HT1080 (cell line): ENCODE results near the gene SLC38A5. TPM values are rescaled to one million over a fixed set of nuclear protein-coding genes. Genes with fewer than 3 reads are reported as not detected.
"Not testable (repeated sequence)": the region's sequence is repeated elsewhere in the genome, so short reads cannot be mapped to it uniquely, and the experiment has no call there.

Experiments
- DNase-seq: peaks from one replicate; pipeline ENCODE4 v3.0.0-alpha.2; 2015; ENCODE audit warnings: low read depth
- polyA plus RNA-seq, 2 experiments: library from polyadenylated mRNA; depleted of rRNA; stranded (reverse); fragments of >200 nt; gene quantifications; 2 replicates each; pipeline ENCODE4 v1.2.3, GENCODE V29; 2015
- total RNA-seq: library from RNA; depleted of rRNA; stranded (reverse); fragments of >200 nt; shearing (Covaris generic); gene quantifications from 2 replicates; pipeline ENCODE4 v1.2.3, GENCODE V29; 2014; rRNA removed

SLC38A5 gene
- total RNA-seq = not detected in 2 replicates
- 0.31 and 0.74 TPM in 2 replicates for polyA plus RNA-seq (2015; cell fraction: cytosol; rRNA removed)
- 0.50 TPM in 1 of 2 replicates, not detected in the other for polyA plus RNA-seq (2015; cell fraction: nucleus; rRNA removed)

DNA sequence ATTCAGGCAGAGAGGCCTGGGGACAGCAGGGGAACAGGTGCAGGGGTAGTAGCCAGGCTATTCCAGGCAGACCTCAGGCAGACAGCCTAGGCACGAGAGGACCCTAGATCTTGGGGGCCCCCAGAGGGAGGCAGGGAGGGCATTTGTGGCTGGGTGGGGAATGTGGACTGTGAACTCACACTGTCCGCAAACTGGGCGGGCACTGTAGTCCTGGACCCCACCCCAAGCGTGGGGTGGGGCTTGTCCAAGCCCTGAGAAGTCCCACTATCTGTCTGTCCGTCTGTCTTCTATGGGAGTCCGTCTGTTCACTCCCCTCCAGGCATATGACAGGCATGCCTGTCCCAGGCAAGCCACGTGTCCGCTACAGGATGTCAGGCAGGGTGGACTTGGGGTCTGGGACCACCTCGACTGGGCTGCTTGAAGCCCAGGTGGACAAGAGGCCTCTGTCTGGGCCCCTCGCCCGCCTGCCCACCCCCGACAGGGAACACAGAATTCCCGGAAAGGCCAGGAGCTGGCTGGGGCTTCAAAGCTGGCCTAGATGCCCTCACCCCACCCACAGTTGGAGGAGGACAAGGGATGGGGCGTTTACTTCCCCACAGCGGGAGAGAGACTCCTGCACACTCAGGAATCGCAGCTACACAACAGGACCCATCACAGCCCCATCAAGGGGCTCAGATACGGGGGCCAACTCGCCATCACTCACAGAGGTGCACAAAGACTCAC lies at the start of gene SLC38A5:
SLC38A5 (minus strand) TSS at position 151 of the 723 bp plus-strand sequence. CDS start 2,336 bp downstream, outside the sequence.
- no peak for DNase-seq

DNA sequence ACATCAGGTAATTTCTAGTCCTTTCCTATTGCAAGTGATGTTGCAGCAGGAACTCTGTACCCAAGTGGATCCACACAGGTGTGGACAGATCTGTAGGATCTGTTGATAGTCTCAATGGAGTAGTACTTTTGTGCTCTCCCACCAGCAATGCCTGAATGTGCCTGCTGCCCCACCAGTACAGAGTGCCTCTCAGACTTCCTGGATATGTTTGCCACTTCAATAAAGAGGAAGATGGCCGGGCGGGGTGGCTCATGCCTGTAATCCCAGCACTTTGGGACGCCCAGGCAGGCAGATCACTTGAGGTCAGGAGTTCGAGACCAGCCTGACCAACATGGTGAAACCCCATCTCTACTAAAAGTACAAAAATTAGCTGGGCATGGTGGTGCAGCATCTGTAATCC lies 49.4 kb upstream of the SLC38A5 start:
- DNase-seq = not testable (repeated sequence)

DNA sequence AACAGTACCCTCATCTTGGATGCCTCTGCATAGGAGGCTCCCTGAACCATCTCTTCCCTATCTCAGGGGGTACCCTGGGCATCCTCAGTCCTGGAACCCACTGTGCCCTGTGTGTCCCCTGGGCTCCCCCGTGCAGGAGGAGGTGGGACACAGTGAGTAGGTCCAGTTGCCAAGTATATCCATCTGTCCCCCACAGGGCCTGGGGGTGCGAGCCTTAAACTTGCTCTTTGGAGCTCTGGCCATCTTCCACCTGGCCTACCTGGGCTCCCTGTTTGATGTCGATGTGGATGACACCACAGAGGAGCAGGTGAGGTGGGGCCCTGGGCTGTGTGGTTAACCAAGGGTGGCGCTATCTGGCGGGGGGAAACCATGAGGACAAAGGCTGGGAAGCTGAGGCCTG lies 46.9 kb upstream of the SLC38A5 start:
- DNase-seq = no peak

DNA sequence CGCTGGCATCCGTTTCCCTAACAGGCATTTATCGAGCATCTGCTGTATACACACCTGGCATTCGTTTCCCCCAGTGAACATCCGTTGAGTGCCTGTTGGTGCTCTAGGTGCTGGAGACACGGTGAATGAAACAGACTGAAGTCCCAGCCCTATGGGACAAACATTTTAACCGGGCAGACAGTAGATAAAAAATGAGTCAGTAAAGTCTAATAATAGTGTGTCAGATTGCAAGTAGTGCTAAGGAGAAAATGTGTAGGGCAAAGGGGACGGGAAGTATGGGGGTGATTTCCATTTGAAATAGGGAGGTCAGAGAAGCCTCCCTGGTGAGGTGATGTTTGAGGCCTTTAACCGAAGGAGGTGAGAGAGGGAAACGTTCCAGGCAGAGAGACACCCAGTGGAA lies 46.2 kb upstream of the SLC38A5 start:
- no peak for DNase-seq

DNA sequence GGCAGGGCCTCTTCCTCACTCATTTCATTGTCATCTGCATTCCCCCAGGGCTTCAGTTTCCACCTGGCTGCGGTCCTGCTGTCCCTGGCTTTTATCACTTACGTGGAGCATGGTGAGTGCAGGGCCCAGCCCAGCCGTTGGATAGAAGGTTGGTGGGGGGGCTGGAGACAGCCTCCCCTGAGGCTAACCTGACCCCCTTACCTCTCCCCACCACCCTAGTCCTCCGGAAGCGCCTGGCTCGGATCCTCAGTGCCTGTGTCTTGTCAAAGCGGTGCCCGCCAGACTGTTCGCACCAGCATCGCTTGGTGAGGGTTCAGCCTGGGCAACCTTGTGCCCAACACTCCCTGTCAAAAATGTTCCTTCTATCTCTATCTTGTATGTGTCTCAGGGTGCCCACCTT lies 45.8 kb upstream of the SLC38A5 start:
- no peak for DNase-seq

DNA sequence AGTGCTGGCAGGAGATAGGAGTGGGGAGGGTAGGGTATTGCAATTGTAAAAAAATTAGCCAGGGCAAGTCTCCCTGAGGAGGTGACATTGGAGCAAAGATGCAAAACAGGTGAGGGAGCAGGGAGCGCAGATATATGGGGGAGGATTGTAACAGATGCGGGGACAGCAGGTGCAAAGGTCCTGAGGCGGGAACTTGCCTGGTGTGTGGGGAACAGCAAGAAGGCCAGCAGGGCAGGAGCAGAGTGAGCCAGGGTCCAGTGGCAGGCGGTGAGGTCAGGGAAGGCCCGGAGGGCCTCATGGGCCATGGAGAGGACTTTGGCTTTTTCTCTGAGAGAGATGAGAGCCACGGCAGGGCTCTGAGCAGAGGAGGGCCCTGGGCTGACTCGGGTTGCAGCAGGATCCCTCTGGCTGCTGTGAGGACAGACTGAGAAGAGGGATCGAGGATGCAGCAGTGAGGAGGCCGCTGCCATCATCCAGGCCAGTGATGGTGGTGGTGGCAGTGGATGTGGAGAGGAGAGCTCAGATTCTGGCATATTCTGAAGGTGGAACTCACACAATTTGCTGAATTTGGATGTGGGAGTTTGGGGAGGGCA lies 44.9 kb upstream of the SLC38A5 start:
- no peak for DNase-seq

DNA sequence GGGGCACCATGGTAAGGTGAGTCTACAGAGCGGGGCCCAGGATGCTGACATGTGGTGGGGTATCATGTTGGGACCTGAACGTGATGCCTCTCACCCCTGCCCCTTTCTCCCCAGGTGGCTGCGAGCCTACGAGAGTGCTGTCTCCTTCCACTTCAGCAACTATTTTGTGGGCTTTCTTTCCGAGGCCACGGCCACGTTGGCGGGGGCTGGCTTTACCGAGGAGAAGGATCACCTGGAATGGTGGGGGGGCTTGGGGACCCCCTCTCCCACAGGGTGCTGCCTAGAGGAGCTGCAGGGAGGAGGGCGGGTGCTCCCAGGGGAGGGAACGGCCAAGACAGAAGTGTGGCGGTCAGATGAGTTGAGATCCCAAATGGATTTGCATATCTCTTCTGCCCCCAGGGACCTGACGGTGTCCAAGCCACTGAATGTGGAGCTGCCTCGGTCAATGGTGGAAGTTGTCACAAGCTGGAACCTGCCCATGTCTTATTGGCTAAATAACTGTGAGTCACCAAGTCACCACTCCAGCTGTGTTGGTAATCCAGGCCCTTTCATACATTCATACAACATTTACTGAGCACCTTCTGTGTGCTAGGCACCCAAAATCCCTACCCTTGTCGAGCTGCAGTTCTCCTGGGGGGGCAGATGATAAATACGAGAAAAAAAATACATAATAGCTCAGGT lies 44.2 kb upstream of the SLC38A5 start:
- no peak for DNase-seq

DNA sequence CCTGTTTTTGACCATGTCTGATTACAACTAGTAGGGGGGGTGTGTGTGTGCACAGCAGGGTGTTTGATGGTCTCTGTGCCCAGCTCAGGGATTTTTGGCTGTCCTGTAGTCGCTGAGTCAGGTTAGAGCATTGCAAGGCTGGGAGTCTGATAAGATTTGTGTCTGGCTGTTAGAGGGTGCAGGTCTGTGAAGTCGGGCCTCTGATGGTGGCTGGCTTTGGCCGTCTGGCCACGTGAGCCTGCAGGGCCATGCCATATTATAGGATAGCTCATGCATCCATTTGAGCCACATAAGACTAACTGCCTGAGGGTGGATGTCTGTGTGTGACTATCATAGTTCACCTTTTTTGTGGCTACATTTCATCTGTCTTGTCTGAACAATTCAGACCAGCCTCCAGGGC lies 43.6 kb upstream of the SLC38A5 start:
- DNase-seq = no peak

DNA sequence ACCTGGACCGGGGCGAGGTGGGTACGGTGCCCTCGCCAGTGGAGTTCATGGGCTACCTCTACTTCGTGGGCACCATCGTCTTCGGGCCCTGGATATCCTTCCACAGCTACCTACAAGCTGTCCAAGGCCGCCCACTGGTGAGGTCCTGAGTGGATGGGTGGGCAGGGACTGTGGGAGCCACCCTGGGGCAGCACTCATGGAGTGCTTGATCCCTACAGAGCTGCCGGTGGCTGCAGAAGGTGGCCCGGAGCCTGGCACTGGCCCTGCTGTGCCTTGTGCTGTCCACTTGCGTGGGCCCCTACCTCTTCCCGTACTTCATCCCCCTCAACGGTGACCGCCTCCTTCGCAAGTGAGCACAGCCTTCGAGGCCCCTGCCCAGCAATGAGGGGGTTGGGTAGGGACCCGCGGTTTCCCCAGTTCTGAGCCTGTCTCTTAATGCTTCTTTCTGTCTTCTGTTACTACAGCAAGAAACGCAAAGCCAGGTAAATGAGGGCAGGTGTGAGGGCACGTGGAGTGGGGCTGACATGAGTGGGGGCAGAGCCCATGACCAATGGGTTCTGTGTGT lies 42.4 kb upstream of the SLC38A5 start:
- no peak for DNase-seq

DNA sequence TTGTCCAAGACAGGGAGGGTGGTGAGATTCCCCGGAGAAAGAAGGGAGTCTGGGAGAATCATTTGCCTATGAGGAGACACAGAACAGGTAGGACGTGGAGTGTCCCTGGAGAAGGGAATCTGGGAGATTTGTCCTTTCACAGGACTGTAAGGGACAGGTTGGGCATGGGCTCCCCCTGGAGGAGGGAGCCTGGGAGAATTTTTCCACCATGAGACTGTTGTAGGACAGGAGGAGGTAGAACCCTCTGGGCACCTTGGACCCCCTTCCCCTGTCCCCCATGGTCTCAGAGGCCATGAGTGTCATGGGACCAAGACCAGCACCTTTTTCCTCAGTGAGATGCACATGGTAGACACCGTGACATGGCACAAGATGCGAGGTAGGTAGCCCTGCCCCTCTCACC lies 41.5 kb upstream of the SLC38A5 start:
- peak; percentile 38 for DNase-seq

DNA sequence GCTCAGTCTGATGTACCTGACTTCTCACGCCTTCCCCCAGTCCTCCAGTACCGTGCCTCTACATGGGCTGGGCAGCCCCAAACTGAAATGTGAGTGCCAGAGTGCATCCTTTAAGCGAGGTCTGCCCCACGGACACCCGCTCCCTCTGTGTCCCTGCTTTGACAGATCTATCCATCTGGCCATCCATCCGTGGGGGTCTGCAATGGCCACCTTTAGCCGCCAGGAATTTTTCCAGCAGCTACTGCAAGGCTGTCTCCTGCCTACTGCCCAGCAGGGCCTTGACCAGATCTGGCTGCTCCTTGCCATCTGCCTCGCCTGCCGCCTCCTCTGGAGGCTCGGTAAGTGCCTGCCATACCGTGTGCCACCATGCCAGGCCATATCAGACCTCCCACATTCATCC lies 39.6 kb upstream of the SLC38A5 start:
- no peak for DNase-seq

DNA sequence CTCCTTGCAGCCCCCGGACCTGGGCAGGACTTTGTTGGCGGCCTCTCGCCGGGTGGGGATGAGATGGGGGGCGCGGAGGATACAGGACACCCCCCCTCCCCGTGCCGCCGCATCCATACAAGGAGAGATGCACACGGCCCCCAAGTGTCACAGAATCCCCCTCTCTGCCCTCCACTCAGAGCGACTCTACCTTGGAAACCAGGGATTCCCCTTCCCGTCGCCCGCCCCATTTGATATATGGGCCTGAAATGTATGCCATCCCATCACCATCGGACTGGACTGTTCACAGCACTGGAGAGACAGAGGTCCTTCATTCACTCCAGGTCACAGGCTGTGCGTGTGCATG lies 39.2 kb upstream of the SLC38A5 start:
- no peak for DNase-seq

DNA sequence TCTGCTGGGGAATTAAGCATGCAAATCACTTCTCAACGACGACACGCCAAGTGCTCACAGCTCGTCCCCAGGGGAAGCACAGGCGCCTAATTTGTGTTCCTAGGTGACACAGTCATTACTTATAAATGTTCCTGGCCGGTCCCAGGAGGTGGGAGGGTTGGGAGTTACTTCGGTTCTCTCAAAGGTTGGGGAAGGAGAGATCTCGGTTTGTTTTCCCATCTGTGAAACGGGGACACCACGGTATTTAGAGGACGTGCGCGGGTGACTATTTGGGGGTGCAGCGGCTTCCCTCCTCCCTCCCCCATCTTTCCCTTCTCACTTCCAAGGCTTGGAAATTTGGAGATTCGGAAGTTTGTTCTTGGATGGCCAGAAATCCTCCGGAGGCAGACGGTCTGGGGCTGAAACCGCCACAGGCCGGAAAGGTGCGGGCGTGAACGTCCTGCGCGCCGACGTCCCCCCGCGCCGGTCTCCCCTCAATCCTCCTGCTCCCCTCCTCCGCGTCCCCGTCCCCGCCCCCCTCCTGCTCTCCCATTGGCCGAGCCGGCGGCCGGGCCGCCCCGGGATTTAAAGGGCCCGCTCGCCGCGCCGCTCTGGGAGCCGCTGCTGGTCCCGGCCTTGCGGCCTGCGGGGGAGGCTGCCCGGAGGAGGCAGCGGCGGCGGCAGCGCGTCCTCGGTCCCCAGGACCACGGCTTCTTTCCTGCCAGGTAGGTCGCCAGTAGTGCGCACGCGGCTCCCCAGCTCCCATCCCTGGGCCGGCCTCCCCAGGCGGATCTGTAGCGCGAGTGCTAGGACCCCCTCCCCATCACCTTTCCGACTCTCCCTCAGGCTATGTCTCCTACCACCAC lies 38.6 kb upstream of the SLC38A5 start, which contains the start of gene PORCN:
PORCN (plus strand) TSS at position 593 of the 845 bp plus-strand sequence. CDS start 829 bp downstream, outside the sequence.
- peak; percentile 54 for DNase-seq

DNA sequence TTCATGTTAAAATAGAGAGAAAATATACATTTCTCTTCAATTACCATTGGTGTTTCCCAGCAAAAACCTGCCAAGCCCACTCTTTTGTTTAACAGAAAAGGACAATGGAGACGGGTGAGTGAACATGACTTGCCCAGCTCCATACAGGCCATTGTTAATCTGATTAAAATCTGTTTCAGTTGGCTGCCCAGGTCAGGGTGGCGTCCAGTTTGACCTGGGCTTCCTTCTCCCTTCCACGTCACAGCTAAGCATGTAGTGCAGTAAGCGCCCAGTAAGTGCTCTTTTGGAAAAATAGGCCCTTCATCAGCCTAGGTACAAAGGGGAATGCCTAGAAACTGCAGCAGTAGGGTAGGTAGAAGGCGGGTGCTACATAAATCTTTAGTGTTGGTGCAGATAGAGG lies 37.2 kb upstream of the SLC38A5 start:
- no peak for DNase-seq

DNA sequence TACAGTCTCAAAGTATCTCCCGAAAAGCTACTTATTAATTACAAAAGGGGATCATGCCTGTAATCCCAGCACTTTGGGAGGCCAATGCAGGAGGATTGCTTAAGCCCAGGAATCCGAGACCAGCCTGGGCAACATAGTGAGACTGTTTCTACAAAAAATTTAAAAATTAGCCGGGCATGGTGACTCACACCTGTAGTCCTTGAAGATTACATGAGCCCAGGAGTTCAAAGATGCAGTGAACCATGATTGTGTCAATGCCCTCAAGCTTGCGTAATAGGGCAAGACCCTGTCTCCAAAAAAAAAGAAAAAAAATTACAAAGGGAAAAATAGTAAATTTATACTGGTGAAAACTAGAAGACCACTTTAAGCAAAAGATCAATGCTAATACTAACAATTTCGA lies 35.4 kb upstream of the SLC38A5 start:
- no peak for DNase-seq

DNA sequence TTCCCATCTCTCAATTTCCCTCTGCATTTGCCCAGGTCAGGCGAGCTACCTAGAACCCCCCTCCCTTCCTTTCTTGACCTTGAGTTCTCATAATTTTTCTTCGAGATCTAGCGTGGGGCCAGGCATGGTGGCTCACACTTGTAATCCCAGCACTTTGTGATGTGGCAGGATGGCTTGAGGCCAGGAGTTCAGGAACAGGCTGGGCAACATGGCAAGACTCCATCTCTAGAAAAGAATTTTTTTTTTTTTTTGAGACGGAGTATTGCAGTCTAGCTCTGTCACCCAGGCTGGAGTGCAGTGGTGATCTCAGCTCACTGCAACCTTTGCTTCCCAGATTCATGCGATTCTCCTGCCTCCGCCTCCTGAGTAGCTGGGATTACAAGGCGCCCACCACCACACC lies 34.2 kb upstream of the SLC38A5 start:
- no peak for DNase-seq

DNA sequence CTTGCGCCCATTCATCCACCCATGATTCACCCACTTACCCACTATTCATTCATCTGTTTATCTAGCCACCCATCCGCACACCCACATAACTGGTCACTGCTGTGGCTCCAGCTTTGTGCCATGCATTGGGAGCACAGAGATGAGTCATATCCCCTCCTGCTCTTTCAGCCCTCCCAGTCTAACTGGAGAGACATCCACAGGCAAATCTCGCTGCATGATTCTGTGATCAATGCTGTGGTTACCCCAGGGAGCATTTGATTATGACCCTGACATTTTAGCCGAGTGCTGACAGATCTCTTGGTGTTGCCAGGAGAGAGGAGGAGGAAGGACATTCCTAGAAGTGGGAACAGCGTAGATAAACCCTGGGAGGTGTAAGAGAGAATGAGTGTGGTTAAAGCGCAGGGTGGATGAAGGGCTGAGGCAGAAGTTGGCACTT lies 28.3 kb upstream of the SLC38A5 start:
- peak; percentile 95 for DNase-seq

DNA sequence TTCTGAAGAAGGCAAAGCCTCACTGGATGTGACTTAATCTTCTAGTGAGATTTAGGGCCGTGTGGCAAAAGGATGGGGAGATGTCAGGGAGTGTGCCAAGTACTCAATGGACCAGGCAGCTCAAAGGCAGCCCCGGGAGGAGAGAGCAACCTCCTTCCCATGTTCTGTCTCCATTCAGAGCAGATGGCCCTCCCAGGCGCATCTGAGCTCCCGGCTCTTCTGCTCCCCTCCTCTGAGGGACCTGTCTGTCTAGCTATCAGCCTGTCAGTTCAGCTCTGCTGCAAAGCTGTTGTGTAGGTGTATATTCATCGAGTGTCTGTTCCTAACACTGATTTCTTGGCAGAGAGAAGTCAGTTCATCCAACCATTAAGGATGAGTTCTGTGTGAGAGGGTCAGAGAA lies 27.8 kb upstream of the SLC38A5 start:
- peak; percentile 15 for DNase-seq

DNA sequence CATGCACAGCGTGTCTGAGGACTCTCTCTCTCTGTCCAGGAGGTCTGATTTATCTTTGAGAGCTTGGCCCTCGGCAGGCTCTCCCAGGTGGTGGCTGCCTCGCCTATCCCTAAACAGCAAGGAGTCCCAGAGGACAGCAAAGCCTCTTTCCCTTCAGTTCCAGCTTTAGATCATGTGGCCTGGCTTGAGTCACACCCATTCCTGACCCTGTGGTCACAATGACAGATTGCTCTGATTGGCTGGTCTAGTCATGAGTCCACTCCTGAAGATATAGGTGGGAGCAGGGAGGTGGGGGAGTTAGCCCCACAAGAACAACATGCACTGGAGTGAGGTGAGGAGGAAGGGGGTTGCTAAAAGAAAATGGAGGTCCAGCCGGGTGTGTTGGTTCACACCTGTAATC lies 26.6 kb upstream of the SLC38A5 start:
- DNase-seq = no peak

DNA sequence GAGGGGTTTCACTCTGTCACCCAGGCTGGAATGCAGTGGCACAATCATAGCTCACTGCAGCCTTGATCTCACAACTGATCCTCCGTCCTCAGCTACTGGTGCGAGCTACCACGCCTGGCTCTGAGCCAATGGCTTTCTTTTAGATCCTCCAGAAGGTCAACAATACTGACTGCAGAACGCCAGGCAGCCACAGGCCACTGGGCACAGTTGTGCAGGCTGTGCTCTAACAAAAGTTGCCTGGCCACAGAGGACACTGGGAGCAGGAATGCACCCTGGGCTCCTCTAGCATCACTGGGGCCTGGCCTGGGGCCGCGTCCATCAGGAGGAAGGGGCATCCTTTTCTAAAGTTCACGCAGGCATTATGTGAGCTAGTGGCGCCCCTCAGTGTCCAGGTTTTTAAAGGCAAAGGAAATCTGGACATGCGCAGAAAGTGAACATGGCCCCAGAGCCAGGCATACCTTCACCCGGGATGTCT lies 23.9 kb upstream of the SLC38A5 start:
- DNase-seq = no peak
